Urinary bladder (tissue), 4 donors: Measurements from ENCODE around the gene CPT1A. TPM values are rescaled to one million over a fixed set of nuclear protein-coding genes. Genes with fewer than 3 reads are reported as not detected.

Experiments
- DNase-seq: peaks from one replicate; pipeline ENCODE4 v3.0.0-alpha.2; 2015; ENCODE audit errors: extremely low spot score
- H3K27ac ChIP-seq: one replicate; pipeline ENCODE4 v1.5.1; 2013; ENCODE audit warnings: low read depth, mild to moderate bottlenecking, moderate library complexity
- H3K36me3 ChIP-seq: one replicate; pipeline ENCODE4 v1.6.1; 2013; ENCODE audit warnings: mild to moderate bottlenecking, moderate library complexity; ENCODE audit not compliant: insufficient read depth
- H3K4me1 ChIP-seq: one replicate; pipeline ENCODE4 v1.6.1; 2013; ENCODE audit warnings: mild to moderate bottlenecking, moderate library complexity; ENCODE audit not compliant: insufficient read depth
- H3K4me3 ChIP-seq: one replicate; pipeline ENCODE4 v1.5.1; 2013; ENCODE audit warnings: low read depth, low read length
- WGBS: extraction: QIAGEN DNeasy Blood & Tissue Kit; methylation state at CpG from one replicate; pipeline ENCODE4 v1.1.7; 2013; 5-methylcytosine and 5-hydroxymethylcytosine counted together
- polyA plus RNA-seq: library from polyadenylated mRNA; stranded (reverse); fragments of 200-250 nt; gene quantifications from one replicate; pipeline ENCODE4 v1.2.3, GENCODE V29; 2013
- total RNA-seq: library from RNA; depleted of rRNA; stranded (reverse); fragments of >200 nt; gene quantifications from one replicate; pipeline ENCODE4 v1.2.3, GENCODE V29; 2014
- donor health status: healthy with polysubstance abuse.
- donor health status: healthy.

The CPT1A gene
- total and polyA plus RNA-seq, 2 donors = 20.4 to 24.5 TPM

DNA sequence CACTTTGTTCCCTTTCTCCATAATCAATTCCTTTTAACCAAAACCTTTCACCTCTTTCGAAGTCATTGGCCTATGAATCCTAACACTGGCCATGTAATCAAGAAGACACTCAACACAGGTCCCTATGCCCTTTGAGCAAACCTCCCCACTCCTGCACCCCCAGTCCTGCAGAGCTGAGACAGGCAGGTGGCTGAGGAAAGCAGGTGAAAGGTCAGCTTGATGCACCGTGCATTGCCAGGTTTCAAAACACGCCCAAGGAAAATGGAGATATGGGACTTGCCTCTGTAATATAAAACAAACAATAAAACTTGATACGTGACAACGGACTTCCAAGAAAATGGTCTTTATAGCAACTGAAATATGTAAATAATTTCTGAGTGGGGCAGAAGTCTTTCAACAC, 10.6 kb downstream of the CPT1A start:
- no peaks in the 10 kb centered on the region for H3K4me1 ChIP-seq
- H3K27ac ChIP-seq = no peak overlapping the region
- WGBS = 57% methylated on average over 5 of the region's 5 CpGs

GRCh38 chr11:68829581-68829980, 12.1 kb downstream of the CPT1A start:
- Histone ChIP-seq H3K4me1 (no peaks in the 10 kb centered on the region), H3K27ac (no peak overlapping the region)

More for the DNA sequence above, 10.6 kb downstream of the CPT1A start:
- Histone ChIP-seq H3K4me3 (no peak overlapping the region), H3K36me3 (no peaks in the 10 kb centered on the region)
- DNase-seq = no peak

GRCh38 chr11:68828957-68829356, 12.8 kb downstream of the CPT1A start:
- DNase-seq = no peak
- WGBS = 83% methylated on average over 12 of the region's 12 CpGs
- Histone ChIP-seq H3K4me3 (no peak overlapping the region), H3K27ac (no peak overlapping the region), H3K4me1 (no peaks in the 10 kb centered on the region), H3K36me3 (no peaks in the 10 kb centered on the region)

More at GRCh38 chr11:68829581-68829980, 12.1 kb downstream of the CPT1A start:
- Histone ChIP-seq H3K4me3 (no peak overlapping the region), H3K36me3 (no peaks in the 10 kb centered on the region)
- WGBS = 92% methylated on average over 15 of the region's 15 CpGs
- no peak for DNase-seq

DNA sequence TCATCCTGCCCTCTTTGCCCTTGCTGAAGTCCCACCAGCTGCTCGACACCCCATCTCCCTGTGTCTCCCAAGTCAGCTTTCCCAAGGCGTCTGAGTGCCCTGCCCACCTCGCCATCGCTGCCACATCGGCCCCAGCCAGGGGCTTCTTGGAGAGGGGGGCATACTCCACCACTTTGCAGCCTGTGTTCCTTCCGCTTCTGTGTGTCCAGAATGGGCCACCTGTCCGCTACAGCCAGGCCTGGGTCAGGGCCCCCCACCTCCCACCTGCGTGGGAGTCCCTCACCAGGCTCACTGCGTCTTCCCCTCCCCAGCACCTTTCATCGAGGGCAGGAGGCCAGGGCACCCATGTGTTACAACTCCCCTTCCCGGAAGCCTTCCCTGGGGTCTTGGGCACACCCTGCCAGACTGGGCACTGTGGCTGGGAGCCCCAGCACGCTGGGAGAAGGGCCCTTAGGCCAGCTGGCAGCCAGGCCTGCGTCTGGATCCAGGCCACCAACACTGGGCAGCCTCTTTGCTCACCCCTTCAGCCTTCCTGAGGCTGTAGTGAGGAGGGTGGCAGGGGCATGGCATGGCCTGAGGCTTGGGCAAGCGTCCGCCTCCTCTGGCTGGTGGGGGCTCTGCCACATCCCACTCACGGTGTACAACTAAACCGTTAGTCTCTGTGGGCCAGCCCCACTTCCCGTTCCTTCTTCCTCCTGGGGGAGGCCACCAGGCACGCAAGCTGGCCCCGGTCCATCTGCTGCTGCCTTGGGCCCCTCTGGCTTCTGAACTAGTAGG, 13.4 kb downstream of the CPT1A start:
- DNase-seq = no peak
- no peaks in the 10 kb centered on the region for H3K36me3 ChIP-seq
- no peaks in the 10 kb centered on the region for H3K4me1 ChIP-seq
- no peak overlapping the region for H3K27ac ChIP-seq
- WGBS = 77% methylated on average over 20 of the region's 20 CpGs
- H3K4me3 ChIP-seq = no peak overlapping the region

DNA sequence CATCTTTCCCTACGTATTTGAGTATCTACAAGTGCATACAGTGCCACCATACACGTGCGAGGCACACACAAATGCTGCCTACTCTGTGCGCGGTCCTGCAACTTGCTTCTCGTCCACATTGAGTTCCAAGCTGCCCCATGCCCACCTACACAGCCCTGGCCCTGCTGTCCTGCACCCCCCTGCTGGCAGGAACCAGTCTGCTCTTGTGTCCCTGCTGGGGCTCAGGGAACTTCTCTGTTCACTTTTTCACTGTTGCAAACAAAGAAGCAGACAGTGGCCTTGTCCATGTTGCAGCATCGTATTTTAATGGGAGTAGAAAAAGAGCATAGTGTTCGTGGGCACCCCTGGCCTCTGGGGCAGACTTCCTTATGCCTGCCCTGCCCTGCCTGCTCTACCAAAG, 14.0 kb downstream of the CPT1A start:
- 77% methylated on average over 8 of the region's 8 CpGs for WGBS
- no peaks in the 10 kb centered on the region for H3K36me3 ChIP-seq
- no peak overlapping the region for H3K4me3 ChIP-seq
- DNase-seq = no peak
- H3K27ac ChIP-seq = no peak overlapping the region
- no peaks in the 10 kb centered on the region for H3K4me1 ChIP-seq

DNA sequence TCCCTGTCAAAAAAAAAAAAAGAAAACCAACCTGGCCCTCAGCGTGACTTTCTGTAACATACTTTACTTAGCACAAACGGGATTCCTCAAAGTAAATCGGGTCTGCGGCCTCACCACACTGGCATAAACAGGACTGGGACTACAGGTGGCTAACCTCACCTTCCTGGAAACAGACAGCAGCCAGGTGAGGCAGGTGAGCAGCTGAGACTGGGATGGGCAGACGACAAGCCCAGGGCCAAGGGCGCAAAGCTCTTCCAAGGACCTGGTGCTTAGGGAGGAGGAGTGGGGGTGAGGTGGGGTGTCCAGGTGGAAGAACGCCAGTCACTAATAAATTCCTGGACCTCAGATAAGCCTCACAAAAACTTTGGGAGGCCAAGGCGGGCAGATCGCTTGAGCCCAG, 15.0 kb downstream of the CPT1A start:
- Histone ChIP-seq H3K27ac (no peak overlapping the region), H3K36me3 (no peaks in the 10 kb centered on the region), H3K4me3 (no peak overlapping the region), H3K4me1 (no peaks in the 10 kb centered on the region)
- WGBS = 95% methylated on average over 9 of the region's 9 CpGs
- DNase-seq = no peak

DNA sequence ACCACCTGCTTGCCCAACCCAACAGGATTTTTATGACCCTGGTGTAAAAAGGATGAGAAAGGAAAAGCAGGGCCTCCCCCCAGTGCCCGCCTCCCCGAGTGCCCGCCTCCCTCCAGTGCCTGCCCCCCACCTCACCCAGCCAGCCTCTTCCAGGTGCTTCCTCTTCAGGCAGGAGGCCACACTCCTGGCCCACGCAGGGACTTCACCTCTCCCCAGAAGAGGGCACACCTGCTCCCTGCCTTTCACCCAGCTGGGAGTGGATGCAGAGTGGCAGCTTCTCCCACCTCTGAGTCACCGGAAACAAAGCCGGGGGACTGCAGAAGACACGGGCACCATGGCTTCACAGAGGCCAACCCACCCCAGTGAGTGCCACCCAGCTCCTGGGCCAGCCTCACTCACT, 16.1 kb downstream of the CPT1A start:
- 67% methylated on average over 7 of the region's 7 CpGs for WGBS
- H3K36me3 ChIP-seq = no peaks in the 10 kb centered on the region
- DNase-seq = no peak
- H3K4me1 ChIP-seq = no peaks in the 10 kb centered on the region
- no peak overlapping the region for H3K4me3 ChIP-seq
- H3K27ac ChIP-seq = no peak overlapping the region

DNA sequence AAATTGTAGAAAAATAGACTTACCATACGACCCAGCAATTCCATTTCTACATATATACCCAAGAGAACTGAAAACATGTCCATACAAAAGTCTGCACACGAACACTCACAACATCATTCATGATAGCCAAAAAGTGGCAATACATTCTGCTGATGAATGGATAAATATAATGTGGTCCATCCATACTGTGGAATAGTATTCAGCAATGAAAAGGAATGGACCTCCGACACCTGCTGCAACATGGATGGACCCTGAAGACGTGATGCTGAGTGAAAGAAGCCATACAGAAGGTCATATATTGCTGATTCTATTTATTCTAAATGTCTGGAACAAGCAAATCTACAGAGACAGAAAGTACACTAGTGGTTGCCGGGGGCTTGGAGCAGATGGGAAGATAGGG, 19.2 kb downstream of the CPT1A start:
- Histone ChIP-seq H3K36me3 (no peaks in the 10 kb centered on the region), H3K4me1 (no peaks in the 10 kb centered on the region), H3K27ac (no peak overlapping the region), H3K4me3 (no peak overlapping the region)
- 85% methylated on average over 5 of the region's 5 CpGs for WGBS
- no peak for DNase-seq

DNA sequence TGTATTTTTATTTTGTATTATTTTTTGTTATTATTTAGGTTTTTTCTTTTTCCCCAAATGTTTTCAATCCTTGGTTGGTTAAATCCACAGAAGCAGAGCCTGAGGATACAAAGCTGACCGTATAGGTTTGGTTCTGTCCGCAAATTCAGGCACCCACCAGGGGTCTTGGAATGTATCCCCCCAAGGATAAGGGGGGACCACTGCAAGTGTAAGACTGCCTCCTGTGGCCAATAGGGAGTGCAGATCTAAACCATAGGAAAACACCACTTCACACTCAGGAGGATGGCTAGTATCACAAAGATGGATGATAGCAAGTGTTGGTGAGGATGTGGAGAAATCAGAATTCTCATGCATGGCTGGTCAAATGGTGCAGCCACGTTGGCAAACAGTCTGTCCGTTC, 20.0 kb downstream of the CPT1A start:
- Histone ChIP-seq H3K36me3 (no peaks in the 10 kb centered on the region), H3K27ac (no peak overlapping the region), H3K4me1 (no peaks in the 10 kb centered on the region), H3K4me3 (no peak overlapping the region)
- WGBS = 80% methylated on average over 4 of the region's 4 CpGs
- no peak for DNase-seq

- Histone ChIP-seq H3K27ac (no peak overlapping the region), H3K4me3 (no peak overlapping the region), H3K4me1 (no peaks in the 10 kb centered on the region), H3K36me3 (no peaks in the 10 kb centered on the region)
- 85% methylated on average over 10 of the region's 10 CpGs for WGBS
- DNase-seq = no peak
Observed at GRCh38 chr11:68819362-68819761, 22.4 kb downstream of the CPT1A start.

GRCh38 chr11:68818181-68818580, 23.5 kb downstream of the CPT1A start:
- DNase-seq = no peak
- 85% methylated on average over 7 of the region's 7 CpGs for WGBS
- no peaks in the 10 kb centered on the region for H3K4me1 ChIP-seq
- H3K4me3 ChIP-seq = no peak overlapping the region
- no peaks in the 10 kb centered on the region for H3K36me3 ChIP-seq
- no peak overlapping the region for H3K27ac ChIP-seq

GRCh38 chr11:68817554-68817953, 24.2 kb downstream of the CPT1A start:
- H3K27ac ChIP-seq = no peak overlapping the region
- no peak overlapping the region for H3K4me3 ChIP-seq
- no peak for DNase-seq
- H3K36me3 ChIP-seq = no peaks in the 10 kb centered on the region
- 89% methylated on average over 4 of the region's 4 CpGs for whole genome bisulfite sequencing
- no peaks in the 10 kb centered on the region for H3K4me1 ChIP-seq

DNA sequence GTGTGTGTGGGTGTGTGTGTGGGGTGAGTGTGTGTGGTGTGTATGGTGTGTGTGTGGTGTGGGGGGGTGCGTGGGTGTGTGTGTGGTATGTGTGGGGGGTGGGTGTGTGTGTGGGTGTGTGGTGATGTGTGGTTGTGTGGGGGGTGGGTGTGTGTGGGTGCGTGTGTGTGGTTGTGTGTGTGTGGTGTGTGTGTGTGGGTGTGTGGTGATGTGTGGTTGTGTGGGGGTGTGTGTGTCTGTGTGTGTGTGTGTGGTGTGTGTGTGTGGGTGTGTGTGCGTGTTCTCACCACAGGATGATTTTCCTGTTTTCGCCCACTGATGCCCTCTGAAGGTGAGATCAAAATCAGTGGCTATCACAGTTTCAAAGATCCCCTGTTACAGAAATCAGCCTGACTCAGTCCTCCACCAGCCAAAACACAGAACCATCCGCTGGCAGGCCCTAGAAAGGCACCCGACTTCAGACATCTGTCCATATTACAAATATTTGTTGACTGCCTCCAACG, 24.7 kb downstream of the CPT1A start:
- 71% methylated on average over 7 of the region's 7 CpGs for WGBS
- Histone ChIP-seq H3K27ac (no peak overlapping the region), H3K4me3 (no peak overlapping the region), H3K36me3 (no peaks in the 10 kb centered on the region), H3K4me1 (no peaks in the 10 kb centered on the region)
- no peak for DNase-seq

DNA sequence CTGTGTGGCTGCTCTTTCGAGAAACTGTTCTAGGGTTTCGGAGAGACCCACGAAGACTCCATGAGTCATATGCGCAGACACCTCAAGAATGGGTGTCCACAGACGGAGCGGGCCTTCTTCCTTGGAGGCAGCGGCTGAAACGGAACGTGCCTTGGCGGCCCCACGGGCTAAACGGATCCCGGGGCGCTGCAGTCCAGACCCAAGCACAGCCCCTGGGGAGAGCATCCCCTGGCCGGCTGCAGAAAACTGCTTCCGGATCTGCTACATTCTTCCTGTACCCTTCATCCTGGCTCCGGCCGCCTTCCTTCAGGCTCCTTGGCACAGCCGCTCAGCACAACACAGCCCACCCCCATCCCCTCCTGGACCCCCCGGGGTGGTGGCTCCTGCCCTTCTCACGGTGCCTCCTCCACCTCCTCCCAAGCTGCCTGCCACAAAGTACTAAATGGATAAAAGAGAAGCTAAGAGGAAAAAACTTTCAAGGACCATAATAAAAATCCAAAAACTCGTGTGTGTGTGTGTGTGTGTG, 25.4 kb downstream of the CPT1A start:
- no peak overlapping the region for H3K27ac ChIP-seq
- no peak for DNase-seq
- H3K36me3 ChIP-seq = no peaks in the 10 kb centered on the region
- 86% methylated on average over 22 of the region's 22 CpGs for WGBS
- H3K4me3 ChIP-seq = no peak overlapping the region
- H3K4me1 ChIP-seq = no peaks in the 10 kb centered on the region
